GM12892 (cell line): ENCODE results near the gene EDRF1.

Experiments used
- POLR2A ChIP-seq: IDR thresholded peaks from 2 replicates; pipeline ENCODE4 v1.6.1; 2011; ENCODE audit warnings: low read depth, low read length, control low read depth
- POLR2AphosphoS5 ChIP-seq: IDR thresholded peaks from 2 replicates; pipeline ENCODE4 v1.6.1; 2011; ENCODE audit warnings: low read depth, low read length, control low read depth
- TAF1 ChIP-seq: IDR thresholded peaks from 2 replicates; pipeline ENCODE4 v1.6.1; 2011; ENCODE audit warnings: low read depth, mild to moderate bottlenecking, control low read depth, low read length, borderline replicate concordance

- TF ChIP-seq POLR2A (no peak), TAF1 (no peak), POLR2AphosphoS5 (no peak)
These were observed 73.1 kb downstream of the EDRF1 start for GRCh38 chr10:125792342-125793300.
